CD14-positive monocyte (primary cell): ENCODE data around the gene FSD2. TPM values are rescaled to one million over a fixed set of nuclear protein-coding genes. Genes with fewer than 3 reads are reported as not detected.

ENCODE experiments used
- DNase-seq, 3 donors: peaks; one replicate each; pipeline ENCODE4 v3.0.0-alpha.2; 2011 to 2022
- H2AFZ ChIP-seq: 2 replicates; pipeline ENCODE4 v1.6.0; 2012; ENCODE audit warnings: mild to moderate bottlenecking, low read depth, low read length, inconsistent platforms; ENCODE audit not compliant: insufficient read depth, poor library complexity, severe bottlenecking
- H3K27ac ChIP-seq, 2 donors: 1 replicate in 1 of 2; 2 replicates in 1 of 2; pipeline ENCODE4 v1.5.1; 2012 to 2013; ENCODE audit warnings: low read length in 2 of 2, control low read depth in 1 of 2, inconsistent platforms in 1 of 2, low read depth in 1 of 2, mild to moderate bottlenecking in 1 of 2
- H3K27me3 ChIP-seq, 2 donors: one replicate each; pipeline versions ENCODE4 v1.6.0 to v1.6.1; 2011 to 2013; ENCODE audit warnings: low read length in 2 of 2; ENCODE audit not compliant: control insufficient read depth in 2 of 2, insufficient read depth in 2 of 2
- H3K36me3 ChIP-seq, 2 donors: replicated peaks in 1 of 2; 1 replicate in 1 of 2; 2 replicates in 1 of 2; pipeline versions ENCODE4 v1.5.1 to v1.6.1; 2012 to 2013; ENCODE audit warnings: low read length in 2 of 2, control low read depth in 1 of 2, inconsistent platforms in 1 of 2, mild to moderate bottlenecking in 1 of 2; ENCODE audit not compliant: insufficient read depth in 2 of 2, control insufficient read depth in 1 of 2
- H3K4me1 ChIP-seq, 2 donors: 1 replicate in 1 of 2; 2 replicates in 1 of 2; pipeline versions ENCODE4 v1.5.1 to v1.6.1; 2012 to 2013; ENCODE audit warnings: low read length in 2 of 2, control low read depth in 1 of 2, inconsistent platforms in 1 of 2, mild to moderate bottlenecking in 1 of 2, moderate library complexity in 1 of 2; ENCODE audit not compliant: insufficient read depth in 2 of 2, control insufficient read depth in 1 of 2
- H3K4me2 ChIP-seq: replicated peaks from 2 replicates; pipeline ENCODE3; 2012; ENCODE audit warnings: low read length, moderate library complexity, mild to moderate bottlenecking; ENCODE audit not compliant: poor library complexity, severe bottlenecking; ENCODE audit errors: extremely low read depth
- H3K4me3 ChIP-seq, 3 experiments: fragments of 200-600 bp in 1 of 3; sonication (generic) in 1 of 3; replicated peaks in 1 of 3; 1 replicate in 2 of 3; 2 replicates in 1 of 3; pipeline ENCODE4 v1.5.1; 2011 to 2013; ENCODE audit warnings: low read length in 3 of 3, mild to moderate bottlenecking in 3 of 3, control low read depth in 2 of 3, low read depth in 2 of 3, inconsistent platforms in 1 of 3, moderate library complexity in 1 of 3
- H3K79me2 ChIP-seq: 2 replicates; pipeline ENCODE4 v1.6.0; 2012; ENCODE audit warnings: mild to moderate bottlenecking, control low read depth, inconsistent platforms, low read length, moderate library complexity; ENCODE audit not compliant: insufficient read depth
- H3K9ac ChIP-seq: 2 replicates; pipeline ENCODE4 v1.6.0; 2017; ENCODE audit warnings: low read length, mild to moderate bottlenecking; ENCODE audit not compliant: insufficient read depth, poor library complexity, severe bottlenecking
- H3K9me3 ChIP-seq, 2 donors: replicated peaks in 1 of 2; 1 replicate in 1 of 2; 2 replicates in 1 of 2; pipeline versions ENCODE4 v1.5.1 to v1.6.1; 2012 to 2013; ENCODE audit warnings: low read length in 2 of 2, control low read depth in 1 of 2; ENCODE audit not compliant: control insufficient read depth in 1 of 2, insufficient read depth in 1 of 2
- H4K20me1 ChIP-seq: 2 replicates; pipeline ENCODE4 v1.6.0; 2012; ENCODE audit warnings: mild to moderate bottlenecking, low read length, control low read depth, moderate library complexity; ENCODE audit not compliant: insufficient read depth
- H3K27ac Mint-ChIP-seq, 7 donors: one replicate each; pipeline ENCODE4 v1.8.0; 2020; ENCODE audit warnings: mild to moderate bottlenecking in 7 of 7, mixed read lengths in 7 of 7, moderate library complexity in 6 of 7, inconsistent platforms in 2 of 7
- H3K27me3 Mint-ChIP-seq, 3 donors: one replicate each; pipeline ENCODE4 v1.8.0; 2021 to 2022; ENCODE audit warnings: low read depth in 3 of 3, mild to moderate bottlenecking in 3 of 3, mixed read lengths in 3 of 3, moderate library complexity in 3 of 3, inconsistent platforms in 1 of 3
- H3K36me3 Mint-ChIP-seq, 2 donors: one replicate each; pipeline ENCODE4 v1.8.0; 2020; ENCODE audit warnings: mixed read lengths in 2 of 2, inconsistent platforms in 1 of 2, mild to moderate bottlenecking in 1 of 2
- H3K4me1 Mint-ChIP-seq: one replicate; pipeline ENCODE4 v1.8.0; 2020; ENCODE audit warnings: mild to moderate bottlenecking, mixed read lengths
- H3K4me3 Mint-ChIP-seq, 2 donors: one replicate each; pipeline ENCODE4 v1.8.0; 2020; ENCODE audit warnings: mild to moderate bottlenecking in 2 of 2, mixed read lengths in 2 of 2, moderate library complexity in 1 of 2
- H3K9me3 Mint-ChIP-seq, 7 donors: one replicate each; pipeline ENCODE4 v1.8.0; 2020 to 2022; ENCODE audit warnings: mixed read lengths in 7 of 7, mild to moderate bottlenecking in 6 of 7, moderate library complexity in 6 of 7, inconsistent platforms in 2 of 7
- WGBS: methylation state at CpG from one replicate; pipeline ENCODE4 v1.1.5; 2013; ENCODE audit warnings: missing lambda C conversion rate; ENCODE audit not compliant: insufficient coverage; 5-methylcytosine and 5-hydroxymethylcytosine counted together
- intact Hi-C, 2 donors: fragments of 100-400 bp; cut with micrococcal nuclease; formaldehyde crosslinking; loops; one replicate each; pipeline versions ENCODE4 v1.15.0 to v1.15.1; 2023
- polyA plus RNA-seq, 3 donors: library from polyadenylated mRNA; depleted of rRNA in 1 of 3; unstranded in 2 of 3; stranded (reverse) in 1 of 3; fragments of 300-500 nt in 2 of 3; fragments of >200 nt in 1 of 3; fragmentation: Illumina TruSeq in 2 of 3; gene quantifications; 1 replicate in 2 of 3; 2 replicates in 1 of 3; pipeline ENCODE4 v1.2.3, GENCODE V29; 2012 to 2021
- TF ChIP-seq, protein P1 (sequence below): fragments of 200-600 bp; IDR thresholded peaks from one replicate; pipeline ENCODE4 v1.8.0; 2022; ENCODE audit warnings: antibody characterized with exemption, mild to moderate bottlenecking

FSD2 gene
- polyA plus RNA-seq, 3 donors: 0.09 TPM; not detected in 2

DNA sequence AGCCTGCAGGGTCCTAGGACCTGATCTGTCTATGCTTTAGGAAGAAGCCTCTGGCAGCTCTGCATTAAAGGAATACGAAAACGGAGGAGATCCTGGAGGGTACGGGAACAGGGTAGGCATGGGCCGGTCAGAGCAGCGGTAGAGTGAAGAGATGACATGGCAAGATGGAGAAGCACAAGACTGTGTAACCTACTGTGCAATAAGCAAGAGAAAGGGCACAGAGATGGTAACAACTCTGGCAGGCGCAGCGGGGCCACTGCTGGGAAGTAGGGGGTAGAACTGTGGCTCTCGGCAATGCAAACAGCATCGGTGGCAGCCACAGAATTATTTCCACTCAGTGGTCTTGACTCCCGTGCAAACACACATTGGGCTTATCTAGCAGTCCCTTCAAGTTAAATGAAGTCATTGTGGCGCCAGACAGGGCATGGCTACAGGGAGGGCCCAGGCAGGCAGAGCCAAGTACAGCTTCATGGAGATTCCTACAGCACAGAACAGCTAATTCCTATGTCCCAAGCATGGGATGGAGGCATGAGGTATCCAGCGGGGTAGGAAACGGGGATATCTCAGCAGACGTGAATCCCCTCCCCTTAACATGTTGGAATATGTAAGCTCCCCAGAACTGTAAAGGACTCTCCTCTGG, 32.3 kb upstream of the FSD2 start:
- Mint-ChIP-seq H3K27ac (peak overlapping the region in 1 of 7 donors; percentile 24), H3K27me3 (peaks cover 0 to 2% (median 0%) of the 10 kb centered on the region in 3 donors), H3K4me3 (no peak overlapping the region), H3K9me3 (peaks cover 0 to 2% (median 0%) of the 10 kb centered on the region in 7 donors), H3K4me1 (peaks cover 2% of the 10 kb centered on the region), H3K36me3 (peaks cover 43 to 55% of the 10 kb centered on the region in 2 donors)
- H3K9me3 ChIP-seq: no peaks in the 10 kb centered on the region
- peaks cover 4% of the 10 kb centered on the region for H3K79me2 ChIP-seq
- no peaks in the 10 kb centered on the region for H3K27me3 ChIP-seq
- no peak overlapping the region for H2AFZ ChIP-seq
- WGBS: 96% methylated on average over 9 of the region's 14 CpGs
- no peak overlapping the region for H3K27ac ChIP-seq
- H4K20me1 ChIP-seq: peaks cover 21% of the 10 kb centered on the region
- H3K4me1 ChIP-seq: peaks cover 2% of the 10 kb centered on the region in 2 donors
- intact Hi-C loops: no loop called here
- no peak overlapping the region for H3K4me2 ChIP-seq
- H3K9ac ChIP-seq: no peak overlapping the region
- H3K36me3 ChIP-seq: peaks cover 43 to 55% of the 10 kb centered on the region in 2 donors
- TF ChIP-seq, protein P1, sequence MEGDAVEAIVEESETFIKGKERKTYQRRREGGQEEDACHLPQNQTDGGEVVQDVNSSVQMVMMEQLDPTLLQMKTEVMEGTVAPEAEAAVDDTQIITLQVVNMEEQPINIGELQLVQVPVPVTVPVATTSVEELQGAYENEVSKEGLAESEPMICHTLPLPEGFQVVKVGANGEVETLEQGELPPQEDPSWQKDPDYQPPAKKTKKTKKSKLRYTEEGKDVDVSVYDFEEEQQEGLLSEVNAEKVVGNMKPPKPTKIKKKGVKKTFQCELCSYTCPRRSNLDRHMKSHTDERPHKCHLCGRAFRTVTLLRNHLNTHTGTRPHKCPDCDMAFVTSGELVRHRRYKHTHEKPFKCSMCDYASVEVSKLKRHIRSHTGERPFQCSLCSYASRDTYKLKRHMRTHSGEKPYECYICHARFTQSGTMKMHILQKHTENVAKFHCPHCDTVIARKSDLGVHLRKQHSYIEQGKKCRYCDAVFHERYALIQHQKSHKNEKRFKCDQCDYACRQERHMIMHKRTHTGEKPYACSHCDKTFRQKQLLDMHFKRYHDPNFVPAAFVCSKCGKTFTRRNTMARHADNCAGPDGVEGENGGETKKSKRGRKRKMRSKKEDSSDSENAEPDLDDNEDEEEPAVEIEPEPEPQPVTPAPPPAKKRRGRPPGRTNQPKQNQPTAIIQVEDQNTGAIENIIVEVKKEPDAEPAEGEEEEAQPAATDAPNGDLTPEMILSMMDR: no peak
- H3K4me3 ChIP-seq: no peak overlapping the region
- no peak for DNase-seq

DNA sequence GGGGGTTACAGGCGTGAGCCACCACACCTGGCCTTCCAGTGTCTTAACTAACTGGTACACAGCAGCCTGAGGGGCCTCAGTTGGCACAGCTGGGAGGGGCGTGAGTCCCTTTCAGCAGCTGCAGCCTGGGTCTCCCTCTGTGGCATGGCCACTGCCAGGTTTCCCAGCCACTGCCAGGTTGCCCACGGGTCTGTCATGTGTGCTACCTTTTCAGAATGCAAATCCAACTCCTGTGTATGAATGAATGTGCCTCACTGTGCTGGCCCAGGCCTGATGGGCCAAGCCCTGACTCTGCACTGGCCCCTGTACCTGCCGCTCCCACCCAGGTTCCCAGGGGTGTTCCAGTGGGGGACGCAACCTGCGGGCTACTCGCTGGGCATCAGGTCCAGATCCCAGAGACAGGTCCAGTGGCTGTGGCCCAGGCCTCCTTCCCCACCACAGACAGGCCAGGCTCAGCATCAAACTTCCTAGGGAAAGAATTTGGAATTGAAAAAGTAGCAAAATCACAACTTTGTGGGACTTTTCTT, 29.6 kb upstream of the FSD2 start:
- peaks cover 64 to 79% of the 10 kb centered on the region in 2 donors for H3K36me3 Mint-ChIP-seq
- 100% methylated on average over 3 of the region's 7 CpGs for WGBS
- H3K4me3 ChIP-seq: no peak overlapping the region

More for the DNA sequence above, 29.6 kb upstream of the FSD2 start:
- peaks cover 44% of the 10 kb centered on the region for H4K20me1 ChIP-seq
- Mint-ChIP-seq H3K4me3 (no peak overlapping the region), H3K4me1 (peaks cover 25% of the 10 kb centered on the region), H3K27ac (peak overlapping the region in 1 of 7 donors; percentile 35), H3K9me3 (peaks cover 0 to 2% (median 0%) of the 10 kb centered on the region in 7 donors), H3K27me3 (peaks cover 0 to 2% (median 0%) of the 10 kb centered on the region in 3 donors)
- H3K4me2 ChIP-seq: no peak overlapping the region
- no peaks in the 10 kb centered on the region for H3K9me3 ChIP-seq
- H2AFZ ChIP-seq: no peak overlapping the region
- no peak overlapping the region for H3K9ac ChIP-seq
- H3K27ac ChIP-seq: no peak overlapping the region
- peaks cover 23 to 25% of the 10 kb centered on the region in 2 donors for H3K4me1 ChIP-seq
- peaks cover 68 to 82% of the 10 kb centered on the region in 2 donors for H3K36me3 ChIP-seq
- no peaks in the 10 kb centered on the region for H3K27me3 ChIP-seq
- peaks cover 4% of the 10 kb centered on the region for H3K79me2 ChIP-seq
- TF ChIP-seq, protein P1: no peak
- DNase-seq: no peak
- intact Hi-C loops: no loop called here
